Islet of Langerhans (tissue), 1 donor: ENCODE results near the gene OXNAD1.

Experiments
- FAIRE-seq: peaks from one replicate; lab custom pipeline; 2011; peaks lifted over from hg19 to GRCh38; lab: Jason Lieb, UNC

Gene OXNAD1, protein sequence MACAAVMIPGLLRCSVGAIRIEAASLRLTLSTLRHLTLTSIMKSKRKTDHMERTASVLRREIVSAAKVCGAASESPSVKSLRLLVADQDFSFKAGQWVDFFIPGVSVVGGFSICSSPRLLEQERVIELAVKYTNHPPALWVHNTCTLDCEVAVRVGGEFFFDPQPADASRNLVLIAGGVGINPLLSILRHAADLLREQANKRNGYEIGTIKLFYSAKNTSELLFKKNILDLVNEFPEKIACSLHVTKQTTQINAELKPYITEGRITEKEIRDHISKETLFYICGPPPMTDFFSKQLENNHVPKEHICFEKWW

DNA sequence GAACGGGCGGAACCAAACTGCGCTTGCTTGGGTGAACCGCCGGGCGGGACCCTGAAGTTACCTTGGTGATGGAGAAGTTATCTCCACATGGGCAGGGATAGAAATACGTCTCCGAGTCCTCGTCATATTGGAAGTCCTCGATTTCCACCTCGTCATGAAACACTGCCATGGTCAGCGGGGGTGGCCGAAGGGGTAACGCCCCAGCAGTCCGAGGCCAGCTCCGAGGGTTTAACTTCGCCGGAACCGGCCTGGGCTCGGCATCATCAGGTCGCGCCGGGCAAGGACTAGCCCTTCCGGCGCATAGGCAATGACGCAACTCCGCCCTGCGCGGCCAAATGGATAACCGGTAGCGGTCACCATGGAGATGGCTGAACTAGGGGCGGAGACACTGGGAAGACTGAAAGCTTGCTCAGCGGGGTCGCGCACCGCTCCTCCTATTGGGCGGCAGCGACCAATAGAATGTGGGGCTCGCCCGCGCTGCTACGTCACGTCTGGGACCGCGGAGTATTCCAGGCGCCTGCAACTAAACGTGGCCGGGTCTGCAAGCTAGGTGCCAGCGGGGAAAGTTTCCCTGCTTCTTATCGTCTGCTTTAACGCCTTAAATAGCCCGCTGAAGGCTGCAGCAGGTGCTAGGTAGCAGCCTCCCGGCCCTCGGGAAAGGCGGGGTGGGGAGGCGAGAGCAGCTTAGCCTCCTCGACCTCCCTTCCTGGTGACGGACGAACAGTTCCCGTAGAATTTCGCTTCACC is at the start of gene OXNAD1, which contains the start of gene DPH3:
TSS of gene OXNAD1 (plus strand) at position 505 of the 747 bp plus-strand sequence. CDS start 5,741 bp downstream, outside the sequence.
TSS of gene DPH3 (minus strand) at position 236 of the 747 bp plus-strand sequence. CDS start at position 169, 67 bp downstream.
- peak; percentile 92 for FAIRE-seq

DNA sequence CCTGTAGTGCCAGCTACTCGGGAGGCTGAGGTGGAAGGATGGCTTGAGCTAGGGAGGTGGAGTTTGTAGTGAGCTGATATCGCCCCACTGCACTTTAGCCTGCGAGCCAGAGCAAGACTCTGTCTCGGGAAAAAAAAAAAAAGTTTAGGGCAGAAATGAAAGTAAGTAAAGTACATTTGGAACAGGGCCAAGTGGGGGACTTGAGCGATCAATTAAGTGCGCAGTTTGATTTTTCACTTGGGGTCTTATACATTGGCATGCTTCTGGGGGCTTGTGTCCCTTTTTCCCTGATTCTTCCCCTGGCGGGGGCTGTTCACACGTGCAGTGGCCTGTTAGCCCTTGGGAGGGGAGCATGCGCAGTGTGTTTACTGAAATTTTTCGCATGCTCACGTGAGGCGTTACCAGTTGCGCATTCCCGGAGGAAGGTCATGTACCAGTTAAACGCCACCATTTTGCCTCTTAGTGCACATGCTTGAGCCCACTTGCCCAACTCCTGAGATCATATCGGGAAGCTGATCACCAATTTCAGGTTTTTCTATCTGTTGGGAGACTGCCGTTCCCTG is 48.6 kb upstream of the OXNAD1 start:
- no peak for FAIRE-seq

DNA sequence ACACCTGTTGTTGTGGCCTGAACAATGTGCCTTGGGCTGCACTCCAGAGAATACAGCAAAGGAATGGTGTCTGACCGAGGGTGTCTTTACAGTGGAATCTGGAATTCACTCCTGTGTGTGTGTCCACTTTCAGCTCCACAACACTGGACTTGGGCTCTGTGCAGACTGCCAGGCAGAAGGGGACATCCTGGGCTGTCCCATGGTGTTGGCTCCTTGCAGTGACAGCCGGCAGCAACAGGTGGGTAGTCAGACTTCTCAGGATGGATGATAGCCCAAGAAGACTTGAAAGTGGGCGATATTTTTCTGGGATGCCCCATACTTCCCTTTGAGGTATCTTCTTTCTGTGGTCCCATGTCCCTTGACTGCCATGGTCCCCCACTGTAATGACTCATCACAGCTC is 45.2 kb upstream of the OXNAD1 start:
- FAIRE-seq, result no peak

DNA sequence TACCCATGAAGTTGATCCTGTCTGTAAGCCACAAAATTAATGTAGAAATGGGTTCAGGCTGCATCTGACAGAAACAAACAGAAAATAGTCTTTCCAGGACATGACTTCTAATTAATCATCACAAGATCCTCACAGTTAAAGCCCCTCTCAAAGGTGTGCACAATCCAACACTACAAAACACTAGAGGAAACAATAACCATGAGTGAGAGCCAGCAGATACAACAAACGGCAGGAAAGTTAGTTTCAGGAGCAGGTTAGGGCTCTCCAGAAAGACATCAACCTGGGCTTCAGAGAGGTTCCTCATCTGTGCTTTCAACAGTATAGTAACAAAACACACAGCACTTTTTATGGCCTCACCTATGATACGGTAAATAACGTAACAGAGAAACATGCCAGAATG is 43.0 kb upstream of the OXNAD1 start:
- FAIRE-seq, result no peak

DNA sequence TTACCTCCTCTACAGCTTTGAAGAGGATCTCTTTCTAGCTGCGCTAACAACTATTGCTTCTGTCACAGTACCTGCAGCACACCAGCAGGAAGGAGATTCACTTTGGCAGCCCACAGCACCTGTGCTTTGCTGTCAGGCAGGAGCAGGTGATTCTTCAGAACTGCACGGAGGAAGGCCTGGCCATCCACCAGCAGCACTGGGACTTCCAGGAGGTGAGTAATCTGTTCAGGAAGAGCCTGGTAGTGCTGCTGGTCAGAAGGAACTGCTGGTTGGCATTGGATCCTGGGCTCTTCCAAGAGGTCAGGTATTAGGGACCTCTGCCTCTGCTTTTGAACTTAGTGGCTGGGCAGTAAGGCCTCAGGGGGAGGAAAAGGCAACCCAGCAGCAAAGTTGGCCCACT is 42.5 kb upstream of the OXNAD1 start:
- no peak for FAIRE-seq

DNA sequence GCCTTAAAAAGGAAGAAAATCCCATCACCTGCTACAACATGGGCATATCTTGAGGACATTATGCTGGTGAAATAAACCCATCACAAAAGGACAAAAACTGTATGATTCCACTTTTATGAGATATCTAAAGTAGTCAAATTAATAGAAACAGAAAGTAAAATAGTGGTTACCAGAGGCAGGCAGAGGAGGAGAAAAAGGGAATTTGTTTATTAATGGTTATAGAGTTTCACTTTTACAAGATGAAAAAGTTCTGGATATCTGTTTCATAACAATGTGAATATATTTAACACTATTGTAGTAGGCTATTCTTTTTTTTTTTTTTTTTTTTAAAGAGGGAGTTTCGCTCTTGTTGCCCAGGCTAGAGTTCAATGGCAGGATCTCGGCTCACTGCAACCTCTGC is 40.7 kb upstream of the OXNAD1 start:
- FAIRE-seq, result no peak

DNA sequence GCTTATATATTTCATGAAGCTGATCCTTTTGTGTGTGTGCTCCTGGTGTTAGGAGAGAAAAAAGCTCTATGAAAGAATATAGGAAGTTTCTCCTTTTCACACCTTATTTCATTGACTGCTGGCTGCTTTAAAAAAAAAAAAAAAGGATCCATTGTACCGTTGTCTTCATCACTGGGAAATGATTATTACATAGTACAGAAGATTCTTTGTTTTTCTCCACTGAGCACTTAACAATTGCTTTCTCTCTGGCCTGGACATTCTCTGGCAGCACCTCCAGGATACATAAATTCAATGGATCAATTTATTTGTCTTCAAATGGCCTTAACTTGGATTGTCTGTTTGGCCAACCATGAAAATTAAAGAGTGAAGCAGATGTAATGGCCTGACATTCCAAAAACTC is 37.4 kb upstream of the OXNAD1 start:
- no peak for FAIRE-seq

DNA sequence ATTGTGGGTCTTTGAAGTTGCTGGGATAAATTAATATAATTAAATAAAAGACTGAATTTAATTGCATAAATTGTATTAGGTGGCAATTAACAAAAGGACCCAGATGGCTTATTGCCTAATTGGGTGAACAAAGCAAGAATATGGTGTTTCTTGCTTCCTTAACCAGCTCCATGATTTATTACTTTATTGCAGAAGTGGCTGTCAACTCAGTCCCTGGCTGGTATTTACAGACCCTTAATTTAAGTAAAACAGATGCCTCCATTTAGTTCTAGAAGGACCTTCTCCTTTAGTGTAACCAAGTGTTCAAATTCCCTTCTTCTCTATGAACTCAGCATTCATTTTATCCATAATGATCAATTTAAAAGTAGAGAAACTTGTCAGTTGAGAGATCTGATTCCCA is 35.3 kb upstream of the OXNAD1 start:
- FAIRE-seq, result no peak

DNA sequence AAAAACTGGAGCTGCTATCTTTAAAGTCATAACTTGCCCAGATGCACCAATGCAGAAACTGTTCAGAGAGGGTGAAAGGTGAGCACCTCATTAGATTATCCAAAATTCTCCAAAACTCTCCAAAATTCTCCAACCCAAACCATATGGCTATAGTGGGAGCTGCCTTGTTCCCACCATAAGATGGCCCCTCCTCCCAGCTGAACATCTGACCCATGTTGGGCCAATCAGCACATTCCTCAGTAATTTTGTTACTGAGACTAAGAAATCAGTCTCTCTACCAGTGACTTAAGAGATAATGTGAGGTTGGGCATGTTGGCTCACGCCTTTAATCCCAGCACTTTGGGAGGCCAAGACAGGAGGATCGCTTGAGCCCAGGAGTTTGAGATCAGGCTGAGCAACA is 33.0 kb upstream of the OXNAD1 start:
- no peak for FAIRE-seq

DNA sequence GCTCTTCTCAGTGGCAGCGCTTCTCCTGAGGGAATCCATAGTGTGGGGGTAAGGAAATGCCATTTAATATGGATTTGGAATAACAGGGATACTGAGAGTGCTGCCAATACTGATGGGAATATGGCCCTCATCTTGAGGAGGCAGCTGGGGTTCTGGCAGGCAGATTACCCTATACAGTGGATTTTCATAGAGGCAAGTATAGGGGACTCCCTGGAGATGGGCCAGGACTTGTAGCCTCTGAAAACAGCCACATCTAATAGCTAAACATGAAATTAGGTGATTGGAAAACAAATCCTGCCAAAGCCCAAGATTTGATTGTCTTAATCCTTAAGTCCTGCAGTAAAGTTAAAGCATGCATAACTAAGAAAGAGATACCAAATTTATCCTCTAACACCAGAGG is 31.2 kb upstream of the OXNAD1 start:
- FAIRE-seq, result no peak

DNA sequence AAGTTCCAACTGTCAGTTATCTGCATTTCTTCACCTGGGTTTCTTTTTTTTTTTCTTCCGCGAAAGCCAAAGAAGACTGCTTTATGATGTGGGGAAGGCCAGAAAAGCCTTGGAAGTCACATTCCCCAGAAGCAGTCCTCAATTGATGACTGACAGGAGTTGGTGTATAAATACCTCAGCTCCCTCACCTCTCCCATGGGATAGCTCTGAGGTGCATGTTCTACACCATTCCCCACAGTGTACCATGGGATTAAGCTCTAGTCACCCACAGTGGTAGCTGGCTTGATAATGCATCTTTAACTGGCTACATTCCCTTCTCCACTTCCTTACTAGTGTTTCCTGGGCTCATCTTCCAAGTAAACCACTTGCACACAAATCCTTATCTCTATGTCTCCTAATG is 30.7 kb upstream of the OXNAD1 start:
- FAIRE-seq, result no peak

DNA sequence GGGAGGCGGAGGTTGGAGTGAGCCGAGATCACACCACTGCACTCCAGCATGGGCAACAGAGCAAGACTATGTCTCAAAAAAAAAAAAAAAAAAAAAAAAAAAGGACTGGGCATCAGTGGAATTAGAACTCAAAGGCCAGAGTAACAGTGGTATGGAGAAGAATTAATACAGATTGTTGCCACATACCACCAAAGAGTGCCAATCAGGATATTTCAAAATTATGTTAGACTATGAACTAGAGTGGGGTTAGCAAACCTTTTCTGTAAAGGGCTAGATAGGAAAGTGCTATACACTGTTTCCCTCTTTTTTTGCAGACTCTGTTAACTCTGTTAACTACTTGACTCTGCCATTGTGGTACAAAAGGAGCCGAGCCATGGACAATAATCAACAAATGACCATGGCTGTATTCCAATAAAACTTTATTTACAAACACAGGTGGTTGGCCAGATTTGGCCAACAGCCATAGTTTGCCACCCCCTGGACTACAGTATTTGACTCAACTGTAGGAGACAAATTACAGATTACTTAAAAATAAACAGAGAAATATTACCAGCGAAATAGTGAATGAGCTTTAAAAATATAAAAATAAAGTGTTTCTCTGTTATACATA is 28.9 kb upstream of the OXNAD1 start:
- no peak for FAIRE-seq

DNA sequence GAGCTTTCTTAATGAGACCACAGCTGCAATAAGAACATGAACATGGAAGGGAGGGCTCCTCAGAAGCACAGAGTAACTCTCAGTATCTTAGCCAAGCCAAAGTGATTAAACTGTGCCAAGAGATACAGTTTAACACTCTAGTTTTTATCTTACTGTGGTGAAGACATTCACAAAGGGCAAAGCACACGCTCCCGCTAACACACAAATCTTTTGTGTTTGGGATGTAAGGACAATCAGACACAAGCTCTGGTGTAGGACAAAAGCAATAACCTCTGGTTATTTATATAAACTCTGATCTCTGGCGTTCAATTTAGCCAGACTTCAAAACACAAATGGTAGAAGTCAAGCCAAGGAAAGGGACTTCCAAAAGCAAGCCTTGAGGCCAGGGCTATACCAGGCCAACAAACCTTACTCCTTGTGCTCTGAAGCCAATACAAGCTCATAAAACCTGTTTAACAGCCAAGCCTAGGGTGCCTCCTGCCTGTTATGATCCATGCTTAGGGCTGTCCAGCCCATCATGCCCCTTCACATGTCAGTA is 28.1 kb upstream of the OXNAD1 start:
- no peak for FAIRE-seq

DNA sequence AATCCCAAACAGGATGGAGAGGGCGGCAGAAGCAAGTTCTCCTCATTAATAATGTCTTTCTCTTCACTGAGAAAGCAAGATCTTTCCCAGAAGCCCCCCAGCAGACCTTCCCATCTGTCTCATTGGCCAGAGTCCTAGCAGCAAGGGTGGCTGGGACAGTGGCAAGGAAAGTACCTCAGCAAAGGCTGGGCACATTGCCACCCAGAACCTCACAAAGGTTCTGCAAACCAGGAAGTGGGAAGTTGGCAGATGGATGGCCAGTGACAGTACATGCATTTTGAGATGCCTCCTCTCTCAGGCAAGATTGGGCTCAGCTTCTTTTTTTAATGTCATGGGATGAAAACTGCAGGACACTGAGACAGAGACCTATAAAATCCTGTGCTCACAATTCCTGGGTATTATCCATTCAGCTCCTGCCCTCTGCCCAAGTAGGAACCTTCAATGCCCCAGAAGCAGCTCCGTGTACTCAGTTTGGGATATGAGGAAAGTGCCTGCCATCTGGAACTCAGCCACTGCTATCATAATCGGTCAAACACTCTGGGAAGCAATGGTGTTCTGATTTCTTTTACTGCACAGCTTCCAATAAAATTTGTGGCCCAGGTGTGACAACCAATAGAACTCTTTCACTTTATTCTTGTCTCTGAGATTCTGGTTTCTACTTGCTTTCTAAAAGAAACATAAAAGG is 25.8 kb upstream of the OXNAD1 start:
- FAIRE-seq, result no peak

DNA sequence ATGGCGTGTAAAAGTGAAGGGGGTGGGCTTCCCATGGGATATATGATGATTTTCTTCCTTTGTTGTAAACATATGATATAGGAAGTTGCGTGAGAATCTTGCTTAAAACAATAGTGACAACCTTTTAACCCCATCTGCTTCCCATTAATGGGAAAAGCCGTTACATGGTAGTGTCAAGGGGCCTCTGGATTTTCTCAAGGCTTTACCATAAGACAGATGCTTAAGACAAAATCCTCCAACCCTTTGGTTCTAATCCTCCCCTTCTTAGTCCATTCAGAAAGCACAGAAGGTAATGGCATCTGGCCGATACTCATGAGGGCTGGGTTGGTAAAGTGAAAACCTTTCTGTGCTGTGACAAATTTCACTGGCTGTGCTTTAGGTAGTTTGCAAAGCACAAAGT is 25.2 kb upstream of the OXNAD1 start:
- FAIRE-seq, result no peak

DNA sequence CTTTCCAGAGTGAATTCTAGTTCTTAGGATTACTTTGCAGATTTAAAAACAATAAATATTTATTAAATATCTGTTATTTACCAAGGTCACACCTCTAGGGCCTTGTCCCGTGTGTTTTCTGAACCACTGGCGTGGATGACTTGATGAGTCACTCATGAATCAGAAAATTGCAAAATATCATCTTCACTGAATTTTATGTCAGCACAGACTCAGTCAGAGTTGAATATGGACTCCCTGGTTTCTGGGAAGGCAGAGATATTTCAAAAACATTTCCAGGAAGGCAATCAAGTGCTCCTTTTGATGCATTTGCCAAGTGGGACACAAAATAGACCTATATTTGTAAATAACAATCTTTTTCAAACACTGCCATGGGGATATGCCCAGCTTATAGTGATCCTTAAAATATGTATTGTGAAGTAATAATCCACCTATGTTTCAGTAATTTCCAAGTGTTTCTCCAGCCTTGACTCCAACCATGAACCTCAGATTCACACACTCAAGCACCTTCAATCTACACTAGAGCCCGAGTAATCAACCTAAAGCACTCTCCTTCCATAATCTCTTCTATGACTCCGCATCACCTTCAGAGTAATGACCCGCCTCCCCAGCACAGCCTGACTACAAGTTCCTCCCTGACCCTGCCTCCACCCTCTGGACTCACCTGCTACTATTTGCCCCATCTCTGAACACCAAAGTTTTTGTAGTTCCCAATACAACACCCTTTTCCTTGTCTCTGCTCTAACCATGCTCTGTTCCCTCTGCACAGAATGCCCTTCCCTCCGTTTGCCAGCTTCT is 24.6 kb upstream of the OXNAD1 start:
- no peak for FAIRE-seq

DNA sequence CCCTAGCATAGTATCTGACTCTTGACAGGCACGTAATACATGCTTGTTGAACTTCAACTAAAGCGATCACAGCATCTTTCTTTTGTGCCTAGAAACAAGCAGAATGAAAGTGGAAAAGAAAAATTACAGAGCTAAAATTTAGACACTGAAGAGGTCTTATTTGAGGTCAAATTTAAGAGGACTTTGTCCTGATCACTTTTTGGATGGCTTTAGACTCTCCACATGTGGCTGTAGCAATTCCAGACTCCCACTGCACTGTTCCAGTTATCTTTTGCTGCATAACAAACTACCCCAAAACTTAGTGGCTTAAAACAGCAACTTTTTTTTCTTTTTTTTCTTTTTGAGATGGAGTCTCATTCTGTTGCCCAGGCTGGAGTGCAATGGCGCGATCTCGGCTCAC is 23.8 kb upstream of the OXNAD1 start:
- FAIRE-seq, result no peak

DNA sequence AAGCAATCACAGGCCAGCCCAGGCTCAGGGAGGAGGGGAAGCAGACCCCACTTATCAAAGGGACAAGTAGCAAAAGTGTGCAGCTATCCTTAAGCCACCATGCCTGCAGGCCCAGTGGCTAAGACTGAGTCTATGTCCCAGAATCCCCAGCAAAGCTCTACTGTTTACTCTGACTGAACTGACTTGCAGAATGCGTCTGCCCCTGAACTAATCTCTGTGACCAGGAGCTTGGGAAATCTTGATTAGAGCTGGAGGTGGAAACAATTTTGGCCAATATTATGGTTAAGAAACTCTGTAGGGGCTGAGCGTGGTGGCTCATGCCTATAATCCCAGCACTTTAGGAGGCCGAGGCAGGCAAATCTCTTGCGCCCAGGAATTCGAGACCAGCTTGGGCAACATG is 22.8 kb upstream of the OXNAD1 start:
- no peak for FAIRE-seq

DNA sequence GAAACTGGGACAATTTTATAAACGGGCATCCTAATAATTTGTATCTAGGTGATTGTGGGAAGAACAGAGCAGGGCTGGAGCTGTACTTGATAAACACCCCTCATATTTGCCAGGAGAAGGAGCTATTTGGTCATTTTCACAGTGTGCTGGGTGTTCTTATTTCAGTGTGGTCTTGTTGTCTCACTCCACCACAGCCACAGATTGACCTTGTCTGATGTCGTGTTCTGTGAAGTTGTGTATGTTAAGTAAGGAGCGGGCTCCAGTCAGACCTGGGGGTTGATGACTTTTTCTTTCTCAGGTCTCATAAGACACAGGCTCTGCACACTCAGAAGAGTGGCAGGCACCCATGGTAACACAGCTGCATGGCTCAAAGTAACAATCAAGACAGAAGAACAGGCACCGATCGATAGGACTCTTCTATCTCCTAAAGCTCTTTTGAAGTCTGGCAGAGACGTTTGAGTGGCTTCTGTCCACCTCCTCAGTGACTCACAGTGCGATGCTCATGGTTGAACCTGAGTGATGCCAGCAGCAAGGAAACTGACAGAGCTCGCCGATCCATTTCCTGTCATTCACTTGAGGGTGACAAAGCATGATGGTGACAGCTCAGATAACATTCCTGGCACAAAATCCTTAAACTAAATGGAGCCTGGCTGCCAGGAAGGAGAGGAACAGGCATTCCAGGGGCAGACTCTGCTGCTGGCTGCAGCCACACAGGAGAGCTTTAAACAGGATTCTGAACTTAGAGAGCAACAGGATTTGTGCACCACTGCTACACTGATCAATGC is 21.1 kb upstream of the OXNAD1 start:
- FAIRE-seq, result no peak

DNA sequence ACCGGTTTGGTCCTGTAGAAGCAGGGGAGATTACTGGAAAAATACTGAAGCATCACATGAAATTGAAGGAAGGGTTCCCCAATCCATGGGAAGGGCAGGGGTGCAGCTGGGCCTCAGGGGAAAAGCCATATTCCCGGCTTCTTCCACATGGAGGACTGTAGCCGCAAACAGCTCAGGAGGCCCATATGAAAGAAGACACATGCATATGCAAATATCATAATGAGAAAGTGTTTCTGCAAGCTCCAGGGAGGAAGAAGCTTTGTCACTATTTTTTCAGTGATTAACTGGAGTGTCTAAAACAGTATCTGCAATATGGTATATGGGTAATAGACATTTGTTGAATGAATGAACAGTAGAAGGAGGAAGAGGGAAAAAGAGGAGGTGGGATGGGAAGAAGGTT is 19.4 kb upstream of the OXNAD1 start:
- FAIRE-seq, result no peak
